ENCODE measurements around the gene NT5C3B.
"Not testable (repeated sequence)": the region's sequence is repeated elsewhere in the genome, so short reads cannot be mapped to it uniquely, and the experiment has no call there.

Gene NT5C3B

GRCh38 chr17:41835800-41836549 is at the start of gene NT5C3B:
Gene NT5C3B, minus strand, starts transcription at chr17:41836232. Its CDS starts 39 bp downstream, at chr17:41836193.
- peak in 1 of 2 donors; percentile 34 for DNase-seq (ENCODE audit: low read depth in 1 of 2, low spot score in 1 of 2)

GRCh38 chr17:41885733-41886132 is 49.7 kb upstream of the NT5C3B start:
- DNase-seq (ENCODE audit: low read depth in 1 of 2, low spot score in 1 of 2), result no peak

- DNase-seq (ENCODE audit: low read depth in 1 of 2, low spot score in 1 of 2), result no peak
Measured at GRCh38 chr17:41882756-41883155, 46.7 kb upstream of the NT5C3B start.

GRCh38 chr17:41880130-41880529 is 44.1 kb upstream of the NT5C3B start:
- DNase-seq (ENCODE audit: low read depth in 1 of 2, low spot score in 1 of 2), result no peak

- not testable (repeated sequence) for DNase-seq (ENCODE audit: low read depth in 1 of 2, low spot score in 1 of 2)
Measured at GRCh38 chr17:41874293-41874670, 38.2 kb upstream of the NT5C3B start.

- no peak for DNase-seq (ENCODE audit: low read depth in 1 of 2, low spot score in 1 of 2)
Measured at GRCh38 chr17:41873559-41874292, 37.7 kb upstream of the NT5C3B start.

GRCh38 chr17:41871789-41872188 is 35.8 kb upstream of the NT5C3B start:
- DNase-seq (ENCODE audit: low read depth in 1 of 2, low spot score in 1 of 2), result no peak

GRCh38 chr17:41870627-41871026 is 34.6 kb upstream of the NT5C3B start:
- DNase-seq (ENCODE audit: low read depth in 1 of 2, low spot score in 1 of 2), result no peak

GRCh38 chr17:41870097-41870496 is 34.1 kb upstream of the NT5C3B start:
- no peak for DNase-seq (ENCODE audit: low read depth in 1 of 2, low spot score in 1 of 2)

GRCh38 chr17:41869426-41869825 is 33.4 kb upstream of the NT5C3B start:
- DNase-seq (ENCODE audit: low read depth in 1 of 2, low spot score in 1 of 2), result no peak

GRCh38 chr17:41868568-41868967 is 32.5 kb upstream of the NT5C3B start:
- no peak for DNase-seq (ENCODE audit: low read depth in 1 of 2, low spot score in 1 of 2)

GRCh38 chr17:41865596-41865893 is 29.5 kb upstream of the NT5C3B start:
- no peak for DNase-seq (ENCODE audit: low read depth in 1 of 2, low spot score in 1 of 2)

- DNase-seq (ENCODE audit: low read depth in 1 of 2, low spot score in 1 of 2), result peak; percentile 71 to 79
Measured at GRCh38 chr17:41864836-41865595, 29.0 kb upstream of the NT5C3B start, which contains the start of gene KLHL11. Gene KLHL11, minus strand, starts transcription at chr17:41865423. Its CDS starts 53 bp downstream, at chr17:41865370.

- DNase-seq (ENCODE audit: low read depth in 1 of 2, low spot score in 1 of 2), result no peak
Measured at GRCh38 chr17:41864498-41864835, 28.4 kb upstream of the NT5C3B start.

GRCh38 chr17:41863074-41863848 is 27.2 kb upstream of the NT5C3B start:
- no peak for DNase-seq (ENCODE audit: low read depth in 1 of 2, low spot score in 1 of 2)

GRCh38 chr17:41860254-41860931 is 24.4 kb upstream of the NT5C3B start:
- no peak for DNase-seq (ENCODE audit: low read depth in 1 of 2, low spot score in 1 of 2)

GRCh38 chr17:41851382-41851781 is 15.3 kb upstream of the NT5C3B start:
- not testable (repeated sequence) for DNase-seq (ENCODE audit: low read depth in 1 of 2, low spot score in 1 of 2)

GRCh38 chr17:41849251-41849990 is 13.4 kb upstream of the NT5C3B start:
- DNase-seq (ENCODE audit: low read depth in 1 of 2, low spot score in 1 of 2), result no peak

- no peak for DNase-seq (ENCODE audit: low read depth in 1 of 2, low spot score in 1 of 2)
Measured at GRCh38 chr17:41848788-41849187, 12.8 kb upstream of the NT5C3B start.

- DNase-seq (ENCODE audit: low read depth in 1 of 2, low spot score in 1 of 2), result no peak
Measured at GRCh38 chr17:41844971-41845370, 8.9 kb upstream of the NT5C3B start.

Measured in activated CD4-positive, alpha-beta T cell treated with anti-CD3 and anti-CD28 coated beads, Interleukin-2, amount 50 U/mL, for 24 hours (primary cell).